Measurements from ENCODE around the gene EPYC. TPM values are rescaled to one million over a fixed set of nuclear protein-coding genes. Genes with fewer than 3 reads are reported as not detected.

The EPYC gene
- total RNA-seq, 1 donor from 2014 or later: not detected

GRCh38 chr12:90937651-90938050 is 67.1 kb downstream of the EPYC start:
- H3K9me3 Mint-ChIP-seq: peaks cover 2% of the 10 kb centered on the region
- H3K4me3 Mint-ChIP-seq: no peak overlapping the region

GRCh38 chr12:90936230-90937005 is 68.4 kb downstream of the EPYC start:
- intact Hi-C loops (cut with micrococcal nuclease): no loop called here
- POLR2A ChIA-PET: no interaction called here
- no peaks in the 10 kb centered on the region for H3K4me1 Mint-ChIP-seq
- peaks cover 5% of the 10 kb centered on the region for H3K9me3 Mint-ChIP-seq
- DNase-seq (no peak), ATAC-seq (ENCODE audit: low read depth) (no peak)
- H3K36me3 Mint-ChIP-seq (ENCODE audit: low read depth): no peaks in the 10 kb centered on the region
- peaks cover 22% of the 10 kb centered on the region for H3K27me3 Mint-ChIP-seq
- CTCF ChIA-PET: interaction anchor here (0.6 kb wide), 1 partner anchor 1394 kb away, joined by 3 read pairs; no protein-coding TSS in a partner anchor
- H3K27ac Mint-ChIP-seq: no peak overlapping the region
- TF ChIP-seq CTCF (IDR thresholded peaks at IDR 0.05): no peak
- H3K4me3 Mint-ChIP-seq: no peak overlapping the region

More at GRCh38 chr12:90937651-90938050, 67.1 kb downstream of the EPYC start:
- Mint-ChIP-seq H3K27ac (no peak overlapping the region), H3K4me1 (no peaks in the 10 kb centered on the region), H3K36me3 (ENCODE audit: low read depth) (no peaks in the 10 kb centered on the region), H3K27me3 (peaks cover 22% of the 10 kb centered on the region)
- TF ChIP-seq CTCF (IDR thresholded peaks at IDR 0.05): no peak
- ATAC-seq (ENCODE audit: low read depth) (no peak), DNase-seq (no peak)
- intact Hi-C loops (cut with micrococcal nuclease): no loop called here
- CTCF ChIA-PET: no interaction called here
- POLR2A ChIA-PET: no interaction called here

- CTCF ChIA-PET: no interaction called here
- no peak for TF ChIP-seq CTCF (IDR thresholded peaks at IDR 0.05)
- DNase-seq (no peak), ATAC-seq (ENCODE audit: low read depth) (no peak)
- Mint-ChIP-seq H3K27ac (no peak overlapping the region), H3K4me3 (no peak overlapping the region), H3K27me3 (peaks cover 6% of the 10 kb centered on the region), H3K36me3 (ENCODE audit: low read depth) (no peaks in the 10 kb centered on the region), H3K4me1 (no peaks in the 10 kb centered on the region), H3K9me3 (peaks cover 10% of the 10 kb centered on the region)
- intact Hi-C loops (cut with micrococcal nuclease): no loop called here
- POLR2A ChIA-PET: no interaction called here
Observed at GRCh38 chr12:90925562-90925961, 79.2 kb downstream of the EPYC start.

GRCh38 chr12:90924406-90924805 is 80.4 kb downstream of the EPYC start:
- no peaks in the 10 kb centered on the region for H3K36me3 Mint-ChIP-seq (ENCODE audit: low read depth)
- no peak for DNase-seq
- H3K9me3 Mint-ChIP-seq: peaks cover 2% of the 10 kb centered on the region
- no peak overlapping the region for H3K4me3 Mint-ChIP-seq
- no peak overlapping the region for H3K27ac Mint-ChIP-seq
- ATAC-seq (ENCODE audit: low read depth): no peak
- intact Hi-C loops (cut with micrococcal nuclease): no loop called here
- no peak for TF ChIP-seq CTCF (IDR thresholded peaks at IDR 0.05)
- H3K4me1 Mint-ChIP-seq: no peaks in the 10 kb centered on the region
- ChIA-PET CTCF (no interaction called here), POLR2A (no interaction called here)
- peaks cover 6% of the 10 kb centered on the region for H3K27me3 Mint-ChIP-seq

GRCh38 chr12:90922145-90922627 is 82.6 kb downstream of the EPYC start:
- intact Hi-C loops (cut with micrococcal nuclease): no loop called here
- no peak overlapping the region for H3K4me3 Mint-ChIP-seq
- H3K27me3 Mint-ChIP-seq: peaks cover 6% of the 10 kb centered on the region
- no peaks in the 10 kb centered on the region for H3K36me3 Mint-ChIP-seq (ENCODE audit: low read depth)
- CTCF ChIA-PET: no interaction called here
- TF ChIP-seq CTCF (IDR thresholded peaks at IDR 0.05): no peak
- no peaks in the 10 kb centered on the region for H3K4me1 Mint-ChIP-seq
- H3K27ac Mint-ChIP-seq: no peak overlapping the region
- DNase-seq (no peak), ATAC-seq (ENCODE audit: low read depth) (no peak)
- H3K9me3 Mint-ChIP-seq: no peaks in the 10 kb centered on the region
- POLR2A ChIA-PET: no interaction called here
